ENCODE data around the gene TOM1.

Gene TOM1

DNA sequence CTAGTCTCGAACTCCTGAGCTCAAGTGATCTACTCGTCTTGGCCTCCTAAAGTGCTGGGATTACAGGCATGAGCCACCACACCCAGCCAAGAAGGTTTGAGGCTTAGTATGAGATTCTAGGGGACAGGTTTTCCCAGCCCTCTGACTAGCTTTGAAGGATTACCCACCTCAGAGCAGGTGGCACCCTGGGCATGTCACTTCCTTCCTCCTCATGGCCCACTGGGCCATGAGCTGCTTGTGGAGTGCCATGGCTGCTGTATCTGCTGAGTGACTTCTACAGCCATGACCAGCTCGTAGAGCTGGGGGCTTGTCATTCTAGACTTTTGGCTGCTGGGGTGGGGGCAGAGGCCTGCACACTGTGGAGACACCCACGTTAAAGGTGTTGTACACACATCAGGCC lies 25.1 kb downstream of the TOM1 start:
- DNase-seq, result no peak

DNA sequence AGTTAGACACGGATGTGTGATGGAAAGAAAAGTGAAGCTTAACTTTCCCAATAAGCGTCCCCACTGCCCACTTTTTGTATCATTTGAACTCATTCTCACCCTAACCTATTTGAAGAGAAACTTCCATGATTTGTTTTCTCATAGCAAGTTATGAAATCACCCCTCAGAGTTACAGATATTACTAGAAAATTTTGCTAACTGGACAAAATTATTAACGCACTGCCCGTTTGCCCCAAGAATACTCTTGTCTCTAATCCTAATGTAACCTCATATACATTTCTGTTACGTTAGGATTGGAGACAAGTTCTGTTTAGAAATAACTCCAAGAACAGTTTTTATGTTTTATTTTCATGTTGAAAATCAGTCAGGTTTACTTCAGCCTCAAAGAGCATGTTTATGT lies 25.5 kb downstream of the TOM1 start:
- DNase-seq, result no peak

DNA sequence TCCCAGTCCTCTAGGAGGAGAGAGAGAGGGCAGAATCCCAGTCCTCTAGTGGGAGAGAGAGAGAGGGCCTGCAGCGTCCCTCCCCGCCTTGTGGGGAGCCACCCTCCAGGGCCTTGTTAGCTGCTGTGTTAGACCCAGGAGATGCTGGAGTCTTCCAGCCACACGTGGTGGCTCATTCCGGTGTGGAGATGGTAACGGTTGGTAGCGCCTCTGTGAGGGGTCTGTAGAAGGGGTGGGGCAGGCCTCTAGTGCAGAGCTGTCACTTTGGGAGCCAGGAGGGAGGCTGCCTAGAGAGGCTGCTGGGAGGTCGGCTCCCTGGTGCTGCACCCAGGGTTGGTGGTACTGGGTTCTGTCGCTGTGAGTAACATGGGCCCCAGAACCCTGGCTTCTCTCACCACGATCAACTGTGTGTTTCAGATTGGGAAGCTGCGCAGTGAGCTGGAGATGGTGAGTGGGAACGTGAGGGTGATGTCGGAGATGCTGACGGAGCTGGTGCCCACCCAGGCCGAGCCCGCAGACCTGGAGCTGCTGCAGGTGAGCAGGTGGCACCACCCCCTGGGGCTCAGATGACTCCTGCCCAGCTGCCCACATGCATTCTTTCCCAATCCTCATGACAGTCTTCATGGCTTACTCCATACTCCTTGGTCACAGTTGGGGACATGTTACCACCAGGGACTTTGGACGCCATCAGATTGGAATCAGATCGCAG lies 27.3 kb downstream of the TOM1 start:
- DNase-seq, result no peak

DNA sequence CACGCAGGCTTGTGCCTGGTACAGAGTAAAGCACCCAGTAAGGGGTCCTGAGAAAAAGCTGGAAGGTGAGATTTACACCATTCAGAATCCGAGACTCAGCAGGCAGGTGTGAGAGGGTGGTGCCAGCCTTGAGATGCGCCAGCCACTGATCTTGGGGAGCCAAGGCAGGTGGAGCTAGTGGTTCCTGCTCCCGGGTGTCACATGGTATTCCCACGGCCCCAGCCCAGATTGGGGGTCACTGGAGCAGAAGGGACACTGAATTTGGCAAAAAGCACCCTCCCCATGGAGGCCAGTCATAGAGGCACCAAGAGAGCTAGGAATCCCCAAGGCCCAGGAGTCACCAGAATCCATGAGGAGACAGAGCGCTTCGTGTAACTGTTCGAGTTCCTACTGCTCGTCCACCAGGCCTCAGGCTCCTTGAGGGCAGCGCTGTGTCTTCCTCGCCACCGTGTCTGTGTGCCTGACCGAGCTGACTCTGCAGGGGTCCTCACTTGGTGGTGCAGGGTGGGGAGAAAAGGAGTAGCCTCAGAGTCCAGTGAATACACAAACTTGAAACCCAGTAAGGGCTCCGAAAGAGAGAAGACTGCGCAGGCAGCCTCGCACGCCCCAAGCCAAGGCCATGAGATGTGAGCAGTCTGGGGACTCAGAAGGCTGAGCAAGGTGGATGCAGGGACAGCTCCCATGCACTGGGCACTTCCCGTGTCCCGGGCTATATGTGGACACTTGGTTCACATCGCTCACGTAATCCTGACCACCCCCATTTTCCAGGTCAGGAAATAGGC lies 28.2 kb downstream of the TOM1 start:
- no peak for DNase-seq

DNA sequence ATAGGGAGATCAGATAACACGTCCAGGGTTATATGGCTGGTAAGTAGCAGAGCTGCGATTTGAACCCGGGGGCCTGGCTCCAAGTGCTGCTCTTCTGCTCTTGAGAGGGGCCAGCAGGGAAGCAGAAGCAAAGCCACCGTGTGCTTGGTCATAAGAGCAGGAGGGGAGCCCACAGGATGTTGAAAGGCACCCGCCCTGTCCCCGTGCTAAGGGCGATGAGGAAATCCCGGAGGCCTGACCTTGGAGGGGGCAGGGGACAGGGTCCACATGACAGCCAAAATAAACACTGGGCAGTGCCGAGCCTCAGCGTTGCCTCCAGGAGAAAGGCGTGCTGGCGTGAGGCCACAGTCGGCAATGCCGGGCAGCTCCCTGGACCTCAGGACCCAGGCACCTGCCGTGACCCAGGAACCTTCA lies 28.8 kb downstream of the TOM1 start:
- no peak for DNase-seq

DNA sequence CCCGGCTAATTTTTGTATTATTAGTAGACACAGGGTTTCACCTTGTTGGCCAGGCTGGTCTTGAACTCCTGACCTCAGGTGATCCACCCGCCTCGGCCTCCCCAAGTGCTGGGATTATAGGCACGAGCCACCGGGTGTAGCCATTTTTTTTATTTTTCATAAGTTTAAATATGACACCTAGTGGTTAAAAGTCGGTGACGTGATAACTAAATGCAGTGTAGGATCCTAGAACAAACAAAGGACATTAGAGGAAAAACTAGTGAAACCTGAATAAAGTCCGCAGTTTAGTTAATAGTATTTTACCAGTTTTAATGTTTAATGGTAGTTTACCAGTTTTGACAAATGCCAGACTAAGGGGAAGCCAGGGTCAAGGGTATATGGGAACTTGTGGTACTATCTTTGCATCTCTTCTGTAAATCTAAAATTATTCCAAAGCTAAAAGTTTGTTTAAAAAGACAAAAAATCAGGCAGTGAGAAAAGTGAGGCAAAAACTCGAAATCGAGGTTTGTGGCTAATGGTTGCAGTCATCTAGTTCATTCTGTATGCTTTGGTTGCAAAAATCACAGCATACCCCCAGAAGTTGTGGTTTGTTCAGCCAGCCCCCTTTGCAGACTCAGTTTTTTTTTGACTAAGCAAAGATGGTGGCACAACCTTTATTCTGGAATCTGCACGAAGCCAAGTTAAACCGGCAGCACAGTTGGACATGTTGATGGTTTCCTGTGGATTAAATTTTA lies 29.6 kb downstream of the TOM1 start:
- no peak for DNase-seq

DNA sequence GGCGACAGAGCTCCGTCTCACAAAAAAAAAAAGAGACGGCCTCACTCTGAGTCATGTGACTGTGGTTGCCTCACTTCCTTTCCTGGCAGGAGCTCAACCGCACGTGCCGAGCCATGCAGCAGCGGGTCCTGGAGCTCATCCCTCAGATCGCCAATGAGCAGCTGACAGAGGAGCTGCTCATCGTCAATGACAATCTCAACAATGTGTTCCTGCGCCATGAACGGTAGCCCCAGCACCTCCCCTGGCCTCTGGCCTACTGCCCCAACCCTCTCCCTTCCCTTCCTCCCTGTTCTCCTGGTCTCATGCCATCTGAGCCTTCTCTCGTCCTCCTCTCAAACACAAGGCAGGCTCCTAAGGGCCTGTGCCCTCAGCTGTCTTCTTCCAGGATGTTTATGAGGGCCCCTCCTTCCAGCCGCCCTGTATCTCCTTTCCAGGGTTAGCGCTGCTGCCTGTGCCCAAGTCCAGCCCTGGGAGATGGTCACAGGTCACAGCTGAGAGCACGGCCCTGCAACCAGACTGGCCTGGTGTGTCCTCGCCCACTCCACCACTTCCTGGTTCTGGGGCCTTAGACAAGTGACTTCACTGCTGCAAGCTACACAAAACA lies 30.7 kb downstream of the TOM1 start:
- DNase-seq, result peak; percentile 21

DNA sequence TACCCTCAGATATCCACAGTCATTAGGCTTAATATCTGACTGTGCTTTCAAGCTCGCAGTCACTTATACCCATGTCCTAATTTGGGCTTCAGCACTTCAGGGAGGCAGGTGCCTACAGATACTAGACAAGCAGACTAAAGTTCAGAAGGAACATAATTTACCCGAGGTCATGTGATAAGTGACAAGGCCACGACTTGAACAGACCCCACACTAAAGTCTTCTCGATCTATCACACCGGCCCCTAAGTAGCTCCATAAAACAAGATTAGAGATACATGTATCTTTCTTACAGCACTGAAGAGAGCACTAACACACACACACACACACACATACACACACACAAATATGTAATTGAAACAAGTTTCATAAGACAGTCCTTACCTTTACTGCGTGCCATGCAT lies 32.6 kb downstream of the TOM1 start:
- DNase-seq, result no peak

DNA sequence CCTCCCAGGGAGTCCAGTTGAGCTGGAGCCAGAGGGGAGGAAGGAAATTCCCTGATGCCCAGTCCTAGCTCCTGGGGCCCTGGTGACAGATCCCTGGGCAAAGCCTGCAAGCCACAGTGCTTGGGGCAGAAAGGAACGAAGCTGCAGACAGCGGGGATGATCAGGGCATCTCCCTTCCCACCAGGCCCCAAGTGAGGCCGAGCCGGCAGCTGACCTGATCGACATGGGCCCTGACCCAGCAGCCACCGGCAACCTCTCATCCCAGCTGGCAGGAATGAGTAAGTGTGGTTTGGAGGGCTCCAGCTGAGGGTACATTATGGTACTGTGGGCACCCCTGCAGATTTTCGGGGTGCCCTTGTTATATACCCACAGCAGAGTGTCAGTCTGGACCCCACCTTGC lies 33.5 kb downstream of the TOM1 start:
- no peak for DNase-seq

DNA sequence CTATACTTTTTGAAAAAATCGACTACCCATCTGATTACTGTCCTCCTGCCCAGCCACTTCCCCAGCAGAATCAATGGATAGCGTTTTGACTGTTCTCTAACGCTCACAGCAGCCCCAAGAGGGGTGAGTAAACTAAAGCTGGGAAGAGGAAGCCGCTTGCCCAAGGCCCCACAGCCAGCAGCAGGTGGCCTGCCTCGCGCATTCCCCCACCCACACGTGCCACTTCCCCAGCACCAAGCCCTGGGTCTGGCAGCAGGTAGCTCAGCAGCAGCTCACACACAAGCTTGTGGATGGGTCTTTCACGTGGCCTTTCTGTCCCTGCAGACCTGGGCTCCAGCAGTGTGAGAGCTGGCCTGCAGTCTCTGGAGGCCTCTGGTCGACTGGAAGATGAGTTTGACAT lies 34.3 kb downstream of the TOM1 start:
- DNase-seq, result no peak

DNA sequence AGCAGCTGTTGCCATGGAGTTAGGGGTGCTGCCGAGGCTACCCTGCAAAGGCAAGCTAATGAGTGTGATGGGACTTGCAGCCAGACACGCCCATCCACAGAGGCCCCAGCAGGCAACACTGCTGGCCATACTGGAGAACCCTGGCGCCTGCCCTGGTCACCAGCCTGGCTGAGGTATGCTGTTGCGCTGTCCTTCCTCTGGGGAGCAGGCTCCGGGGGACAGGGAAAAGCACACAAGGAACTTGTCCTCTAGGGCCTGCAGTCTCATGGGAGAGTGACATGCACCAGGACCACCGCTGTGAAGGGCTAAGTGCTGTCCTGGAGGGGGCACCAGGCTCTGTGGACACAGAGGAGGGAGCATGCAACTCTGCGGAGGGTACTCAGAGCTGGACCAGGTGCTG lies 35.8 kb downstream of the TOM1 start:
- DNase-seq, result no peak

DNA sequence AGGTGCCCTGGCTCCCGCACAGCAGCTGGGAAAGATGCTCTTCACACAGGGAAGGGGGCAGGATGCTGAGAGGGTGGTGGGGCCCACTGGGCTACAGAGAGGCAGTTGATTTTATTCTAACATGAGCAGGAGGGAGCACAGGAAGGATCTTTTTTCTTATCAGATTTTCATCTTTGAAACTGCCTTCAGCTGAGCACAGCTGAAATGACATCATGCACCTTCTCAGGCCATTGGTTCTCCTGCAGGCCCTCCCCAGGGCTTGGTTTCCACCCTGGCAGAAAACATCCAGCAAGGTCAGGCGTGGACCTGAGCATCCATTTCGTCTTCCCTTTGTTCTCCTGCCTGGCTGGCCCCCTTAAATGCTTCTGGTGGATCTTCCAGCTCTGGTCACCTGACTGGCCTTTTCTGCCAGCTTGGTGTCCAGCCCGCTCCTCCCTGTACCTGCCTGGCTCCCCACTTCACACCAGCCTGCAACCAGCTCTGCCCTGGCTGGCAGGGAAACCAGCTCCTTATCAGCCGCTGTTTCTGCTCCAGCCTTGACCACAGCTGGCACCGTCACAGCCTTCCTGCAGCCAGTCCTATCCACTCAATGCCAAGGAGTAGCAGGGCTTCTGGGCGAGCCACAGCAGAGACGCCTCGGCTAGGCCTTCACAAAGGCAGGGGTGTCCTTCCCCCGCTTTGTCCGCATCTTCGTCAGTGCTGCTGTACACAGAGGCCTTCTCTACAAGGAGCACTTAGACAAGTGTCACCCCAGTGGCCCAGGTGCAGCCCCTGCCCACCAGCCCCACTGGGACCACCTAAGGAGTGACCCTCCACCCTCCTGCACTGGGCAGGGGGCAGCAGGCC lies 36.5 kb downstream of the TOM1 start:
- no peak for DNase-seq

DNA sequence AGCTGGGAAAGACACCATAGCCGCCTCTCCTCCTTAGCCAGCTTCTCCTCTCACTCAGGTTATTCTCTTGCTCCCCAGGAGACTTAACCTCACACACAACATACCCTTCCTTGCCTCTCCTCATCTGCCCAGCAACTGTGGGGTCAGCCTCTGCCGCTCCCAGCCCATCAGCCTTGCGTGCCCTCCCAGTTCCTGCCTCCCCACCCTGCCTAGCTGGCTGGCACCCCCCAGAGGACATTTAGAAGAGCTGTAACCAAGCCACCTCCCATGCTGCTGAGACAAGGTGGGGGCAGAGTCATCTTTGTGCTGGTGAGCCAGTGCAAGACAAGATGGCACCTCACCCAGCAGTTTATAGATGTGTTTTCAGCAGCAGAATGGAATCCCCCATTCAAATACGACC lies 38.2 kb downstream of the TOM1 start:
- no peak for DNase-seq

DNA sequence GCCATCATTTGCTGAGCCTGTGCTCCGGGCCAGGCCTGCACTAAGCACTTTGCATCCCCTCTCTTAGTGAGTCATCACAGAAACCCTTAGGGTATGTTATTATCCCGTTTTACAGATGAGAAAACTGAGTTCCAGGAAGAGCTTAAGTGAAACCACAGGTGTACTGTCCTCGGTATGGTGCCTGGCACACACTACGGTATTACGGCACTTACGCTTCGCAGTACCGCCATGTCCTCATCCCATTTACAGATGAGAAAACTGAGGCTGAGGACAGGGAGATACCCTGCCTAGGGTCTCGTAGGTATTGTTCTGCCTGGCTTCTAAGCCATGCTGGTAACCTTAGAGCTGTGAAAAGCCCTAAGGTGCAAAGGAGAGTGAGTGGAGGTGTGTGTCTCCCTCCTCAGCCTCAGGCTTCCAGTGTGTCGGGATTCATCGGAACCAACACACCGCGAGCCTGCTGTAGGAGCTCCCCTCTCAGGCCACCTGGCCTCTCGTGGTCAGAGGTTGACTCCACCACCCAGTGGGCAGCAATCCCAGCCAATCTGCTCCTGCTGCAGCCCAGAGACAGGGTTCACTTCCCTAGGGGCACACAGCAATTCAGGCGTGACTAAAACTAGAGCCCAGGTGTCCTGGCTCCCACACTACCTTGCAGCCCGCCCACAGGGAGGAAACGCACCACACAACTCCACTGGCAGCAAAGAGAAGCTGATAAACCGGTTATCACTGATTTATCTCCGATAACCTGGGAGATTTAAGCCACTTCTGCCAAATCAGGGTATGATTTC lies 41.6 kb downstream of the TOM1 start:
- no peak for DNase-seq

DNA sequence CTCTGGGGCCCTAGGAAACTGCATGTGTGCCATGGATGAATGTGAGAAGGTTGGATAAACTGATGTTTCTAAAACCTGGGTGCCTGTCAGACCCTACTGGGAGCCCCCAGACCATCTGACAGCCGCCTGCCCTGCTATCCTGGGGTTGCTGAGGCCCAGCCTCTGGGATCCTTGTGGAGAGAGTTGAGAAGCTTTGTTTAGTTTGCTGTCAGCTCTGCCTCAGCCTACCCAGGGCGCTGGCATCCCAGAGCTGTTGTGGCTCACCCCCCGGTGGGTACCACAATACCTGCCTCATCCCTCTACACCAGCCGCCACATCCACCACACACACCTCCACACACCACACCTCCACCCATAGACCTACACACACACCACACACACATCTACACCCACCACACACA lies 42.7 kb downstream of the TOM1 start:
- DNase-seq, result no peak

DNA sequence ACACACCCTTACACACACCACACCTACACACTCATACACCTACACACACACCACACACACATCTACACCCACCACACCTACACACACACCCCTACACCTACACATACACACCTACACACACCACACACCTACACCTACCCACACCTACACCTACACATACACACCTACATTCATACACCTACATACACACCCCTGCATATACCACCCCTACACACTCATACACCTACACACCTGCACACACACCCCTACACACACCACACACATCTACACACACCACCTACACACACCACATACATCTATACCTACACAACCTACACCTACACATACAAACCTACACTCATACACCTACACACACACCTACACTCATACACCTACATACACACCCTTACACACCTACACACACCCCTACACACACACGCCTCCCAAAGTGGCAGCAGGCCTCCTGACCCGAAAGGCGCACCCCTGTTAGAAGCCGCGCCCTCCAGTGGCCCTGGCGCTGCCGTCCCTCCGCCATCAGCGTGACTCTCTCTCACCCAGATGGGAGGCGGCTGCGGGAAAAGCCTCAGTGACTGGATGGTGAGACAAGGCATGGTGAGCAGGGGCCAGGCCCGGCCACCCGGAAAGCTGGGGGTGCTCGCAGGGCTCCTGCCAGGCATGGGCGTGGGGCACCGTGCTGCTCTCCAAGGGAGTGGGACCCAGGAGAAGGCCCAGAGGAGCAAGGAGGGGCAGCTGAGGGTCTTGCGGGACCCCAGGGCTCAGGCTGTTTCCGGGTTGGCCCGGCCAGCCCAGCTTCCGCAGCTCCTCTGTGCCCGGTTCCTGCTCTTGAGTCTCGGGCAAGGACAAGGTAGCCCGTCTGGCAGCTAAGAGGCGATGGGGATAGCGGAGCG lies 44.2 kb downstream of the TOM1 start:
- DNase-seq, result no peak

DNA sequence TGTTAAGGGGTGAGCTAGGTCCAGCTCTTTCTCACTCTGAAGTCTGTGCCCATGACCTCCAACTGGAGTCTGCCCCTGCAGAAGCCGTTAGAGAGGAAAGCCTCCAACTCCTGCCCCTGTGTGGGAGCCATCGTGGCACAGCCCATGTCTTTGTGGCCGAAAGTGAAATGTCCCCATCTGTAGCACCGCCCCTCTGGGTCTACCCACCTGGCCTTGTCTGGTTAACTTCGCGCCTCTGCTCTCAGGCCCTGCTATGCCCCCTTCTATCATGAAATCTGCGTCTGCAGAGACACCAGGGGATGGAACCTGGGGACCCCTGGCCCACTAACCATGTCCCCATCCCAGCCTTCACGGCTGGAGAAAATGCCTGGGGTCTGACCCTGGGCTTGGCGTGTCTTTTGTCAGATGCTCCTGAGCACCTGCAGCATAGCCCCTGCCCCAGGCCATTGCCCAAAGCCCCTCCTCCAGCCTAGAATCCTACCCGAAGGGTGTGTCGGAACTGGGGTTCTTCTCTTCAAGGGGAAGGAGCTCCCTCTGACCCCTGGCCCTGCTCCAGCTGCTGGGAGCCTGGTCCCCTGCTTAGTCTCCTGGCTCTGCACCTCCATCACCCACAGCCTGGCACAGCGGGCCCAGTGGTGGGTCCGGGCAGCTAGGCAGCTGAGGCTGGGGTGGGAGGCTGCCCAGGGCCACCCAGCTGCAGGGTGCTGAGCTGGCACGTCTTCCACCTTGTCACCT lies 45.4 kb downstream of the TOM1 start:
- no peak for DNase-seq

DNA sequence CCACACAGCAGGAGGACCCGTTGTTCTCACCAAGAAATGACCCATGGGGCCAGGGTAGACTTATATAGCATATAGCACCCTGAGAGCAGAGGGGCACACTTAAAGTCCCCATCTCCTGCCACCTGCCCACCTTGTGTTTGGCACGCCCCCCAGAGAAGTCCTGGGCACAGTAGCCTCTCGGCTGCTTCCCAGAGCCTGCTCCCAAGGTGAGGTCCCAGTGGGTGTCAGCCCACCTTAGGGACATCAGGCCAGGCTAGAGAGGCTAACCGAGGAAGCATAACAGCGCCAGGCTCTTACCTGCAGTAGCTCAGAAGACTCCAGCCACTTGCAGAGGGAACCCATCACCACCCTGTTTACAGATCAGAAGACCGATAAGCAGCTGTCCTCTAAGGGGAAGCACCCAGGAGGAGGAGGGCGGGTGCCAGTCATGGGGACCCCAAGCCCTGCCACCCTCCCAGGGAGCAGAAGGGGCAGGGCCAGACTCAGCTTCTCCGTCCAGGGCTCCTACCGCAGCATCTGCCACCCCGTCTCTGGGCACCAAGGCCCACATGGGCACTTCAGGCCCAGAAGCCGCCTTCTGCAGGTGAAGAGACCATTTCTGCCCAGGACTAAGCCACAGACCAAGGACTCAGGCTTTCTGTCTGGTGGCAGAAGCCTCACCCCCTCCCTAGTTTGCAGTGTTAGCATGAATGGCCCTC lies 46.3 kb downstream of the TOM1 start:
- DNase-seq, result no peak

DNA sequence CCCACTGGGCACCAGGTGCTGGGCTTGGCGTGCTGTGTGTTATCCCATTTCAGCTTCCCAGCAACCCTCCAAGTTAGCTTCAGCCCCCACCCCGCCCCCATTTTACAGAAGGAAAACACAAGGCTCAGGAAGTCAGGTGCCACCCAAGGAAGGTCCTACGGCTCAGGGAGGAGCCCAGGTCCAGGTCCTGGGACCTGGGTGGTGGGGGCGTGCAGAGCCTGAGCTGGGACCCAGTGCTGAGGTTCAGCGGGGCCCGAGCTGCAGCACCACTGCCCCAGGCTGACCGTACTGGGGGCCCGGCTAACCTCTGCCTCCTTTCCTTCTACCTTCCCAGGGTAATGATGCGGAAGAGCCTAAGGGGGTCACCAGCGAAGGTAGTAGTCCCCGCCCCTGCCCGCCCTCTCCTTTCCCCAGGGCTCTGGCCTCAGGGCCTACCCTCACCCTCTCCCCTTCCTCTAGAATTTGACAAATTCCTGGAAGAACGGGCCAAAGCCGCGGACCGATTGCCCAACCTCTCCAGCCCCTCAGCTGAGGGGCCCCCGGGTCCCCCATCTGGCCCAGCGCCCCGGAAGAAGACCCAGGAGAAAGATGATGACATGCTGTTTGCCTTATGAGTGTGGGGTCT lies 47.0 kb downstream of the TOM1 start:
- DNase-seq, result no peak
